HepG2 (cell line): ENCODE data around the gene DTNB. TPM values are rescaled to one million over a fixed set of nuclear protein-coding genes. Genes with fewer than 3 reads are reported as not detected.

Experiments
- ATAC-seq: fragments of 200-7000 bp; cut with Tn5 transposase; 3 replicates; pipeline ENCODE4 v1.9.1; 2020; ENCODE audit warnings: mild to moderate bottlenecking, moderate library complexity
- BruUV-seq: library from RNA; stranded (reverse); fragments of 400-500 nt; replicated peaks from 2 replicates; lab custom pipeline; 2021; lab: Mats Ljungman, UMichigan
- CTCF ChIA-PET: fragments of 300-600 bp; formaldehyde crosslinking; extraction: SDS; loops from one replicate; lab custom pipeline; 2021; ENCODE audit warnings: low total read pairs, inconsistent platforms, low intra/inter-chr PET ratio; lab: Yijun Ruan, JAX
- POLR2A ChIA-PET: fragments of 350-600 bp; sonication (Branson Sonifier 250); formaldehyde crosslinking; loops from one replicate; lab custom pipeline; 2020; ENCODE audit warnings: antibody characterized with exemption, inconsistent platforms; lab: Yijun Ruan, JAX
- DNase-seq: peaks from one replicate; pipeline ENCODE4 v3.0.0-alpha.2; 2015; ENCODE audit warnings: low spot score
- FAIRE-seq: peaks from 3 replicates; lab custom pipeline; 2011; peaks lifted over from hg19 to GRCh38; lab: Jason Lieb, UNC
- H2AFZ ChIP-seq: one replicate; pipeline ENCODE4 v1.6.1; 2011; ENCODE audit warnings: low read length, inconsistent platforms
- H3K27ac ChIP-seq: fragments of 300-600 bp; 3 replicates; pipeline ENCODE4 v1.8.0; 2011; ENCODE audit warnings: mixed run types, mild to moderate bottlenecking, mixed read lengths, low read length, inconsistent platforms; ENCODE audit not compliant: insufficient read depth; ENCODE audit errors: extremely low read length
- H3K27me3 ChIP-seq, 2 experiments: fragments of 200-600 bp in 1 of 2; 2 replicates in 1 of 2; 3 replicates in 1 of 2; pipeline versions ENCODE4 v1.6.0 to v1.8.0; 2011; ENCODE audit warnings: low read length in 2 of 2, mild to moderate bottlenecking in 2 of 2, moderate library complexity in 2 of 2, inconsistent platforms in 1 of 2; ENCODE audit not compliant: insufficient read depth in 2 of 2, control insufficient read depth in 1 of 2
- H3K36me3 ChIP-seq, 2 experiments: fragments of 200-600 bp in 1 of 2; replicated peaks in 1 of 2; 2 replicates in 1 of 2; 3 replicates in 1 of 2; pipeline versions ENCODE4 v1.5.1 to v1.8.0; 2011; ENCODE audit warnings: low read length in 2 of 2, inconsistent platforms in 1 of 2; ENCODE audit not compliant: insufficient read depth in 2 of 2, control insufficient read depth in 1 of 2
- H3K4me1 ChIP-seq: 2 replicates; pipeline ENCODE4 v1.5.1; 2012; ENCODE audit warnings: low read length, inconsistent platforms; ENCODE audit not compliant: insufficient read depth
- H3K4me2 ChIP-seq: 2 replicates; pipeline ENCODE4 v1.6.0; 2011; ENCODE audit warnings: low read depth, low read length, inconsistent platforms
- H3K4me3 ChIP-seq, 3 experiments: fragments of 200-600 bp in 1 of 3; sonication (generic), shearing (Covaris generic) in 1 of 3; replicated peaks in 1 of 3; 2 replicates each; pipeline ENCODE4 v1.5.1; 2011 to 2016; ENCODE audit warnings: low read length in 3 of 3, inconsistent platforms in 2 of 3, low read depth in 2 of 3, mild to moderate bottlenecking in 2 of 3, control low read depth in 1 of 3, mixed read lengths in 1 of 3; ENCODE audit not compliant: insufficient read depth in 1 of 3
- H3K79me2 ChIP-seq: one replicate; pipeline ENCODE4 v1.6.1; 2011; ENCODE audit warnings: low read length, inconsistent platforms; ENCODE audit not compliant: insufficient read depth
- H3K9ac ChIP-seq: 2 replicates; pipeline ENCODE4 v1.6.0; 2011; ENCODE audit warnings: mild to moderate bottlenecking, low read depth, low read length, inconsistent platforms; ENCODE audit not compliant: insufficient read depth
- H3K9me3 ChIP-seq: 2 replicates; pipeline ENCODE4 v1.5.1; 2012; ENCODE audit warnings: mild to moderate bottlenecking, low read length
- H4K20me1 ChIP-seq: 2 replicates; pipeline ENCODE4 v1.6.0; 2011; ENCODE audit warnings: inconsistent platforms, mild to moderate bottlenecking, low read length, moderate library complexity; ENCODE audit not compliant: insufficient read depth
- AHDC1 ChIP-seq: sonication (generic); formaldehyde crosslinking; IDR thresholded peaks from 2 replicates; pipeline ENCODE4 v1.5.1; 2020; ENCODE audit warnings: mild to moderate bottlenecking, missing genetic modification reagents, borderline replicate concordance
- ARNT2 ChIP-seq: sonication (generic); formaldehyde crosslinking; IDR thresholded peaks from 2 replicates; pipeline ENCODE4 v1.8.0; 2022; ENCODE audit warnings: mild to moderate bottlenecking, low read depth, missing genetic modification reagents, moderate library complexity
- CAMTA2 ChIP-seq: sonication (generic); formaldehyde crosslinking; IDR thresholded peaks from 2 replicates; pipeline ENCODE4 v1.4.0; 2020; ENCODE audit warnings: mild to moderate bottlenecking, missing genetic modification reagents, borderline replicate concordance
- FUBP1 ChIP-seq: sonication (generic); formaldehyde crosslinking; IDR thresholded peaks from 2 replicates; pipeline ENCODE4 v1.5.1; 2020; ENCODE audit warnings: missing genetic modification reagents, mild to moderate bottlenecking, borderline replicate concordance
- KAT8 ChIP-seq: IDR thresholded peaks from 2 replicates; pipeline ENCODE4 v1.6.1; 2016; ENCODE audit warnings: missing genetic modification reagents, missing compliant biosample characterization
- NKX3-1 ChIP-seq: sonication (generic); formaldehyde crosslinking; IDR thresholded peaks from 2 replicates; pipeline ENCODE4 v1.5.0; 2020; ENCODE audit warnings: missing genetic modification reagents
- RXRA ChIP-seq: sonication (generic); formaldehyde crosslinking; IDR thresholded peaks from 2 replicates; pipeline ENCODE4 v1.5.1; 2020; ENCODE audit warnings: missing genetic modification reagents
- THAP7 ChIP-seq: sonication (generic); formaldehyde crosslinking; IDR thresholded peaks from 2 replicates; pipeline ENCODE4 v1.8.1; 2023; ENCODE audit warnings: mild to moderate bottlenecking, missing genetic modification reagents
- ZFP36L1 ChIP-seq: sonication (generic); formaldehyde crosslinking; IDR thresholded peaks from 2 replicates; pipeline ENCODE4 v1.8.0; 2022; ENCODE audit warnings: mild to moderate bottlenecking, missing genetic modification reagents, moderate library complexity
- ZNF274 ChIP-seq: sonication (generic); formaldehyde crosslinking; IDR thresholded peaks from 2 replicates; pipeline ENCODE4 v1.5.1; 2020; ENCODE audit warnings: mild to moderate bottlenecking, missing genetic modification reagents
- ZNF563 ChIP-seq: sonication (generic); formaldehyde crosslinking; IDR thresholded peaks from 2 replicates; pipeline ENCODE4 v1.8.0; 2022; ENCODE audit warnings: mild to moderate bottlenecking, moderate library complexity, missing genetic modification reagents
- ZSCAN9 ChIP-seq: IDR thresholded peaks from 2 replicates; pipeline ENCODE4 v1.6.1; 2016; ENCODE audit warnings: borderline replicate concordance
- WGBS: methylation state at CpG from one replicate; pipeline ENCODE4 v1.1.6; 2017; ENCODE audit warnings: low lambda C conversion rate; 5-methylcytosine and 5-hydroxymethylcytosine counted together
- in situ Hi-C: cut with HindIII; loops from 2 replicates; pipeline ENCODE4 v1.10.0; 2017; ENCODE audit warnings: low pct_unique_long_range_greater_than_20kb; ENCODE audit not compliant: extremely low pct_ligation_motif_present
- intact Hi-C: fragments of 100-400 bp; cut with micrococcal nuclease; formaldehyde crosslinking; loops from one replicate; pipeline ENCODE4 v1.10.0; 2022; ENCODE audit not compliant: unreplicated experiment
- polyA plus RNA-seq, 8 experiments: library from polyadenylated mRNA; depleted of rRNA in 3 of 8; stranded (reverse) in 7 of 8; unstranded in 1 of 8; fragments of >200 nt; fragmentation: Illumina TruSeq in 4 of 8; extraction: Trizol in 4 of 8; gene quantifications; 2 replicates each; pipeline versions ENCODE4 v1.2.1 to v1.2.3, GENCODE V29; 2011 to 2016; ENCODE audit warnings: low read depth in 4 of 8, missing spikeins in 1 of 8, mixed read lengths in 1 of 8; ENCODE audit not compliant: insufficient read depth in 1 of 8
- total RNA-seq, 5 experiments: library from RNA; depleted of rRNA; stranded (reverse); fragments of >200 nt; fragmentation: Illumina TruSeq; extraction: Trizol; gene quantifications; 2 replicates each; pipeline ENCODE4 v1.2.3, GENCODE V29; 2016; ENCODE audit warnings: low read depth in 1 of 5

The DTNB gene
- total and polyA plus RNA-seq, 2 of the 13 experiments (the other 11 are each of a cell fraction or from before 2014, with no cell fraction given): 14.4 to 23.9 TPM

GRCh38 chr2:25361261-25362048 is 311.9 kb downstream of the DTNB start:
- Histone ChIP-seq H3K9me3 (no peaks in the 10 kb centered on the region), H3K27me3 (peaks cover 5 to 53% of the 10 kb centered on the region in 2 experiments; a peak in 4 of 5 replicates), H3K9ac (no peak overlapping the region), H3K27ac (no peak overlapping the region), H2AFZ (no peak overlapping the region), H4K20me1 (no peaks in the 10 kb centered on the region), H3K4me3 (peak overlapping the region in 2 of 3 experiments; percentile 28 to 71; a peak in 3 of 6 replicates), H3K79me2 (no peaks in the 10 kb centered on the region), H3K4me2 (peak overlapping the region; percentile 87), H3K4me1 (peaks cover 14% of the 10 kb centered on the region), H3K36me3 (no peaks in the 10 kb centered on the region)
- DNase-seq (no peak), FAIRE-seq (no peak), ATAC-seq (peak; percentile 2; the same call in 1 of the 3 replicates)
- intact Hi-C loops (loop anchor here (2.0 kb wide), 1 partner anchor 15 kb away; no protein-coding TSS in a partner anchor), in situ Hi-C loops (no loop called here)
- ChIA-PET POLR2A (interaction anchor here (0.9 to 2.2 kb wide), 9 partner anchors 11 to 338 kb away, joined by 3 to 11 read pairs (median 3); no protein-coding TSS in a partner anchor), CTCF (interaction anchor here (0.8 to 2.0 kb wide), 4 partner anchors 15 to 303 kb away, joined by 3 to 14 read pairs (median 4); no protein-coding TSS in a partner anchor)
- BruUV-seq: no TSS peak
- WGBS: 46% methylated on average over 34 of the region's 34 CpGs
- TF ChIP-seq NKX3-1 (0 out of 2 replicates have a peak, but pooled peaks have one; percentile 57), FUBP1 (CRISPR knock-in tag) (no peak), ZNF274 (0 out of 2 replicates have a peak, but pooled peaks have one; percentile 25), ARNT2 (0 out of 2 replicates have a peak, but pooled peaks have one; percentile 31), THAP7 (no peak), ZNF563 (CRISPR knock-in tag) (0 out of 2 replicates have a peak, but pooled peaks have one; percentile 24), KAT8 (CRISPR knock-in tag) (no peak), AHDC1 (CRISPR knock-in tag) (no peak), ZSCAN9 (no peak), ZFP36L1 (CRISPR knock-in tag) (no peak), CAMTA2 (CRISPR knock-in tag) (0 out of 2 replicates have a peak, but pooled peaks have one; percentile 50), RXRA (CRISPR knock-in tag) (0 out of 2 replicates have a peak, but pooled peaks have one; percentile 39)
